ENCODE measurements around the gene ALDH1A1. TPM values are rescaled to one million over a fixed set of nuclear protein-coding genes. Genes with fewer than 3 reads are reported as not detected.

ALDH1A1 gene
- polyA plus RNA-seq, 3 donors, result 28.6 to 117 (median 105) TPM

- H3K4me1 ChIP-seq (ENCODE audit: control insufficient read depth in 1 of 2, insufficient read depth in 2 of 2, low read length in 2 of 2), result no peaks in the 10 kb centered on the region
- no peaks in the 10 kb centered on the region for H3K79me2 ChIP-seq (ENCODE audit: insufficient read depth, low read length)
- Mint-ChIP-seq H3K36me3 (no peaks in the 10 kb centered on the region), H3K4me3 (no peak overlapping the region), H3K27me3 (ENCODE audit: low read depth in 3 of 3) (peaks cover 0 to 1% (median 0%) of the 10 kb centered on the region in 3 donors), H3K9me3 (peaks cover 0 to 9% (median 4%) of the 10 kb centered on the region in 7 donors), H3K4me1 (no peaks in the 10 kb centered on the region), H3K27ac (peak overlapping the region in 2 of 7 donors; percentile 12 to 68)
- H3K9ac ChIP-seq (ENCODE audit: insufficient read depth, low read length, poor library complexity, severe bottlenecking), result no peak overlapping the region
- no peak for DNase-seq
- no peaks in the 10 kb centered on the region for H3K27me3 ChIP-seq (ENCODE audit: control insufficient read depth in 2 of 2, insufficient read depth in 2 of 2, low read length in 2 of 2)
- H3K27ac ChIP-seq (ENCODE audit: low read depth in 1 of 2, low read length in 2 of 2), result no peak overlapping the region
- no peak for TF ChIP-seq CTCF (IDR thresholded peaks at IDR 0.05)
- no peak overlapping the region for H2AFZ ChIP-seq (ENCODE audit: insufficient read depth, low read depth, low read length, poor library complexity, severe bottlenecking)
- no peak overlapping the region for H3K4me3 ChIP-seq (replicated peaks in 1 of 3; ENCODE audit: low read depth in 2 of 3, low read length in 3 of 3)
- intact Hi-C loops (cut with micrococcal nuclease), result no loop called here
- H3K4me2 ChIP-seq (replicated peaks; ENCODE audit: extremely low read depth, low read length, poor library complexity, severe bottlenecking), result no peak overlapping the region
- H4K20me1 ChIP-seq (ENCODE audit: insufficient read depth, low read length), result no peaks in the 10 kb centered on the region
- no peaks in the 10 kb centered on the region for H3K36me3 ChIP-seq (replicated peaks in 1 of 2; ENCODE audit: control insufficient read depth in 1 of 2, insufficient read depth in 2 of 2, low read length in 2 of 2)
- WGBS (ENCODE audit: insufficient coverage), result 90% methylated on average over 2 of the region's 6 CpGs
- peaks cover 0 to 4% of the 10 kb centered on the region in 2 donors for H3K9me3 ChIP-seq (replicated peaks in 1 of 2; ENCODE audit: control insufficient read depth in 1 of 2, insufficient read depth in 1 of 2, low read length in 2 of 2)
Observed at GRCh38 chr9:72882117-72882775, 70.6 kb downstream of the ALDH1A1 start.

GRCh38 chr9:72880821-72881220, 72.0 kb downstream of the ALDH1A1 start:
- H3K36me3 Mint-ChIP-seq, result no peaks in the 10 kb centered on the region
- WGBS (ENCODE audit: insufficient coverage), result 100% methylated on average over 1 of the region's 2 CpGs

More at GRCh38 chr9:72880821-72881220, 72.0 kb downstream of the ALDH1A1 start:
- Mint-ChIP-seq H3K27ac (no peak overlapping the region), H3K9me3 (peaks cover 0 to 1% (median 0%) of the 10 kb centered on the region in 7 donors), H3K4me3 (no peak overlapping the region), H3K27me3 (ENCODE audit: low read depth in 3 of 3) (peaks cover 0 to 1% (median 0%) of the 10 kb centered on the region in 3 donors), H3K4me1 (peaks cover 3% of the 10 kb centered on the region)
- intact Hi-C loops (cut with micrococcal nuclease), result no loop called here
- H3K27ac ChIP-seq (ENCODE audit: low read depth in 1 of 2, low read length in 2 of 2), result no peak overlapping the region
- no peak for DNase-seq
- no peaks in the 10 kb centered on the region for H3K36me3 ChIP-seq (replicated peaks in 1 of 2; ENCODE audit: control insufficient read depth in 1 of 2, insufficient read depth in 2 of 2, low read length in 2 of 2)
- H2AFZ ChIP-seq (ENCODE audit: insufficient read depth, low read depth, low read length, poor library complexity, severe bottlenecking), result no peak overlapping the region
- H3K4me1 ChIP-seq (ENCODE audit: control insufficient read depth in 1 of 2, insufficient read depth in 2 of 2, low read length in 2 of 2), result no peaks in the 10 kb centered on the region
- H3K9me3 ChIP-seq (replicated peaks in 1 of 2; ENCODE audit: control insufficient read depth in 1 of 2, insufficient read depth in 1 of 2, low read length in 2 of 2), result no peaks in the 10 kb centered on the region
- no peak overlapping the region for H3K4me3 ChIP-seq (replicated peaks in 1 of 3; ENCODE audit: low read depth in 2 of 3, low read length in 3 of 3)
- no peaks in the 10 kb centered on the region for H4K20me1 ChIP-seq (ENCODE audit: insufficient read depth, low read length)
- H3K9ac ChIP-seq (ENCODE audit: insufficient read depth, low read length, poor library complexity, severe bottlenecking), result no peak overlapping the region
- no peaks in the 10 kb centered on the region for H3K27me3 ChIP-seq (ENCODE audit: control insufficient read depth in 2 of 2, insufficient read depth in 2 of 2, low read length in 2 of 2)
- H3K79me2 ChIP-seq (ENCODE audit: insufficient read depth, low read length), result no peaks in the 10 kb centered on the region
- no peak overlapping the region for H3K4me2 ChIP-seq (replicated peaks; ENCODE audit: extremely low read depth, low read length, poor library complexity, severe bottlenecking)
- TF ChIP-seq CTCF (IDR thresholded peaks at IDR 0.05), result no peak

All from CD14-positive monocyte (primary cell).